PC-9 (cell line): Measurements from ENCODE around the gene ZMYND10. TPM values are rescaled to one million over a fixed set of nuclear protein-coding genes. Genes with fewer than 3 reads are reported as not detected.
A peak's percentile ranks its signal among the peaks of the same experiment; 100 is the strongest.

Experiments
- BruUV-seq: library from RNA; stranded (reverse); fragments of 400-500 nt; replicated peaks from 2 replicates; lab custom pipeline; 2021; lab: Mats Ljungman, UMichigan
- CTCF ChIA-PET: fragments of 300-600 bp; sonication (Branson Sonifier 250); formaldehyde crosslinking; loops from one replicate; lab custom pipeline; 2022; ENCODE audit warnings: antibody characterized with exemption; lab: Charles Lee
- POLR2A ChIA-PET: fragments of 300-600 bp; sonication (Branson Sonifier 250); formaldehyde crosslinking; loops from one replicate; lab custom pipeline; 2022; ENCODE audit warnings: antibody characterized with exemption; ENCODE audit not compliant: unreplicated experiment; lab: Charles Lee
- DNase-seq, 2 experiments: peaks; one replicate each; pipeline versions ENCODE4 v3.0.0 to v3.0.0-alpha.2; 2015 to 2022; ENCODE audit warnings: mixed read lengths in 1 of 2
- H2AFZ ChIP-seq: fragments of 200-600 bp; sonication (generic); 2 replicates; pipeline ENCODE4 v1.8.1; 2017; ENCODE audit warnings: antibody characterized with exemption
- H3F3A ChIP-seq: fragments of 200-600 bp; sonication (generic); 2 replicates; pipeline ENCODE4 v1.8.1; 2017; ENCODE audit warnings: antibody characterized with exemption, mild to moderate bottlenecking, low read depth; ENCODE audit not compliant: insufficient read depth
- H3K27ac ChIP-seq: fragments of 200-600 bp; sonication (generic); 2 replicates; pipeline ENCODE4 v1.6.1; 2016; ENCODE audit warnings: mixed run types
- H3K27me3 ChIP-seq: fragments of 200-600 bp; sonication (generic); 2 replicates; pipeline ENCODE4 v1.6.1; 2016; ENCODE audit warnings: low read depth, mixed run types; ENCODE audit not compliant: insufficient read depth
- H3K36me3 ChIP-seq: fragments of 200-600 bp; sonication (generic); 2 replicates; pipeline ENCODE4 v1.6.1; 2016; ENCODE audit warnings: low read depth, mixed run types
- H3K4me1 ChIP-seq: fragments of 200-600 bp; sonication (generic); replicated peaks from 2 replicates; pipeline ENCODE4 v1.6.1; 2016; ENCODE audit warnings: mixed run types; ENCODE audit not compliant: insufficient read depth
- H3K4me2 ChIP-seq: fragments of 200-600 bp; sonication (generic); 2 replicates; pipeline ENCODE4 v1.6.1; 2017; ENCODE audit warnings: mixed run types
- H3K4me3 ChIP-seq: fragments of 200-600 bp; sonication (generic); 2 replicates; pipeline ENCODE4 v1.6.1; 2016; ENCODE audit warnings: mixed run types
- H3K79me2 ChIP-seq: fragments of 200-600 bp; sonication (generic); 2 replicates; pipeline ENCODE4 v1.6.1; 2017; ENCODE audit warnings: low read depth, mixed run types
- H3K9me2 ChIP-seq: fragments of 200-600 bp; sonication (generic); 2 replicates; pipeline ENCODE4 v1.8.1; 2017; ENCODE audit warnings: mild to moderate bottlenecking; ENCODE audit not compliant: insufficient read depth
- H3K9me3 ChIP-seq: fragments of 200-600 bp; sonication (generic); 2 replicates; pipeline ENCODE4 v1.8.1; 2016; ENCODE audit warnings: low read depth; ENCODE audit not compliant: insufficient read depth
- H4K20me1 ChIP-seq: fragments of 200-600 bp; sonication (generic); 2 replicates; pipeline ENCODE4 v1.8.1; 2017; ENCODE audit not compliant: insufficient read depth
- EZH2 ChIP-seq: fragments of 200-600 bp; sonication (generic); IDR thresholded peaks from 2 replicates; pipeline ENCODE4 v1.8.0; 2017; ENCODE audit warnings: antibody characterized with exemption, low read depth
- intact Hi-C: fragments of 100-400 bp; cut with micrococcal nuclease; formaldehyde crosslinking; loops from one replicate; pipeline ENCODE4 v1.10.0; 2022; ENCODE audit not compliant: unreplicated experiment
- total RNA-seq: library from RNA; stranded (reverse); gene quantifications from 2 replicates; pipeline ENCODE4 v1.2.3, GENCODE V29; 2021
- TF ChIP-seq, protein P1 (sequence below): fragments of 200-600 bp; sonication (generic); conservative IDR thresholded peaks from 2 replicates; pipeline ENCODE4 v1.6.1; 2017; ENCODE audit warnings: mixed run types, antibody characterized with exemption, mild to moderate bottlenecking, moderate library complexity

ZMYND10 gene
- total RNA-seq, 1 experiment from 2014 or later: 4.4 TPM

DNA sequence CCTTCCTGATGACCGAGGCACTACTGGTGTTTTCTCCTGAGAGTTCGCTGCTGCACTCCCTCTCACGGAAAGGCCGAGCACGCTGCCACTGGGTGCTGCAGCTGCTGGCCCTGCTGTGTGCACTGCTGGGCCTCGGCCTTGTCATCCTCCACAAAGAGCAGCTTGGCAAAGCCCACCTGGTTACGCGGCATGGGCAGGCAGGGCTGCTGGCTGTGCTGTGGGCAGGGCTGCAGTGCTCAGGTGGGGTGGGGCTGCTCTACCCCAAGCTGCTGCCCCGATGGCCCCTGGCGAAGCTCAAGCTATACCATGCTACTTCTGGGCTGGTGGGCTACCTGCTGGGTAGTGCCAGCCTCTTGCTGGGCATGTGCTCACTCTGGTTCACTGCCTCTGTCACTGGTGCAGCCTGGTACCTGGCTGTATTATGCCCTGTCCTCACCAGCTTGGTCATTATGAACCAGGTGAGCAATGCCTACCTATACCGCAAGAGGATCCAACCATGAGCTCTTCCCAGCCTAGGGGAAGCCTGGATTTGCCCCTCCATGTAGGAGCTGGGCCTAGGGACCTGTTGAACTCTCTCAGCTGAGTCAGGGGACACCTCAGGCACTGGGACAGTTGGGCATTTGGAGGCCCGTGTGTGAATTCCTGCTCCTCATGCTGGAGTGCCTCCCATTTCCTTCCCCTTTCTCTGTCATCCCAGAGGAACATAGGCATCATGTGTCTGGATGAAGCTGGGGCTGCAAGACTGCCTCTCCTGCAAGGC, 7.9 kb upstream of the ZMYND10 start:
- 0 out of 2 replicates have a peak, but pooled peaks cover 4% of the 10 kb centered on the region for H3K36me3 ChIP-seq
- H3K9me3 ChIP-seq: no peaks in the 10 kb centered on the region
- H3K27ac ChIP-seq: no peak overlapping the region
- H2AFZ ChIP-seq: no peak overlapping the region
- no peak overlapping the region for H3K4me2 ChIP-seq
- no peaks in the 10 kb centered on the region for H3K9me2 ChIP-seq
- H4K20me1 ChIP-seq: peaks cover 22% of the 10 kb centered on the region
- peaks cover 5% of the 10 kb centered on the region; the same call in 1 of the 2 replicates for H3F3A ChIP-seq
- no TSS peak for BruUV-seq
- peaks cover 43% of the 10 kb centered on the region for H3K4me1 ChIP-seq
- no peak for TF ChIP-seq EZH2
- TF ChIP-seq, protein P1, sequence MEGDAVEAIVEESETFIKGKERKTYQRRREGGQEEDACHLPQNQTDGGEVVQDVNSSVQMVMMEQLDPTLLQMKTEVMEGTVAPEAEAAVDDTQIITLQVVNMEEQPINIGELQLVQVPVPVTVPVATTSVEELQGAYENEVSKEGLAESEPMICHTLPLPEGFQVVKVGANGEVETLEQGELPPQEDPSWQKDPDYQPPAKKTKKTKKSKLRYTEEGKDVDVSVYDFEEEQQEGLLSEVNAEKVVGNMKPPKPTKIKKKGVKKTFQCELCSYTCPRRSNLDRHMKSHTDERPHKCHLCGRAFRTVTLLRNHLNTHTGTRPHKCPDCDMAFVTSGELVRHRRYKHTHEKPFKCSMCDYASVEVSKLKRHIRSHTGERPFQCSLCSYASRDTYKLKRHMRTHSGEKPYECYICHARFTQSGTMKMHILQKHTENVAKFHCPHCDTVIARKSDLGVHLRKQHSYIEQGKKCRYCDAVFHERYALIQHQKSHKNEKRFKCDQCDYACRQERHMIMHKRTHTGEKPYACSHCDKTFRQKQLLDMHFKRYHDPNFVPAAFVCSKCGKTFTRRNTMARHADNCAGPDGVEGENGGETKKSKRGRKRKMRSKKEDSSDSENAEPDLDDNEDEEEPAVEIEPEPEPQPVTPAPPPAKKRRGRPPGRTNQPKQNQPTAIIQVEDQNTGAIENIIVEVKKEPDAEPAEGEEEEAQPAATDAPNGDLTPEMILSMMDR: no peak
- H3K79me2 ChIP-seq: peaks cover 46% of the 10 kb centered on the region
- intact Hi-C loops: no loop called here
- H3K4me3 ChIP-seq: no peak overlapping the region
- CTCF ChIA-PET: interaction anchor here (1.4 kb wide), 1 partner anchor 17 kb away, joined by 6 read pairs; no protein-coding TSS in a partner anchor
- H3K27me3 ChIP-seq: no peaks in the 10 kb centered on the region
- POLR2A ChIA-PET: interaction anchor here (0.6 to 1.0 kb wide), 2 partner anchors 16 to 30 kb away, joined by 5 to 7 read pairs; no protein-coding TSS in a partner anchor
- DNase-seq: no peak

GRCh38 chr3:50352781-50353180, 7.2 kb upstream of the ZMYND10 start:
- no peak overlapping the region for H2AFZ ChIP-seq
- 0 out of 2 replicates have a peak, but pooled peaks cover under 1% of the 10 kb centered on the region for H3K36me3 ChIP-seq
- intact Hi-C loops: no loop called here
- POLR2A ChIA-PET: interaction anchor here (0.7 kb wide), 1 partner anchor 188 kb away, joined by 6 read pairs; no protein-coding TSS in a partner anchor
- peaks cover 37% of the 10 kb centered on the region for H3K4me1 ChIP-seq
- CTCF ChIA-PET: interaction anchor here (0.6 to 1.4 kb wide), 2 partner anchors 16 to 106 kb away, joined by 3 to 6 read pairs; no protein-coding TSS in a partner anchor
- no peak overlapping the region for H3K27ac ChIP-seq
- TF ChIP-seq EZH2: no peak
- TF ChIP-seq, protein P1: no peak
- peaks cover 22% of the 10 kb centered on the region for H4K20me1 ChIP-seq
- peak in 1 of 2 experiments; percentile 53 for DNase-seq
- BruUV-seq: no TSS peak
- no peaks in the 10 kb centered on the region for H3K9me2 ChIP-seq
- peaks cover 5% of the 10 kb centered on the region; the same call in 1 of the 2 replicates for H3F3A ChIP-seq
- no peak overlapping the region for H3K4me2 ChIP-seq
- H3K4me3 ChIP-seq: no peak overlapping the region
- H3K9me3 ChIP-seq: no peaks in the 10 kb centered on the region
- no peaks in the 10 kb centered on the region for H3K27me3 ChIP-seq
- H3K79me2 ChIP-seq: peaks cover 40% of the 10 kb centered on the region

DNA sequence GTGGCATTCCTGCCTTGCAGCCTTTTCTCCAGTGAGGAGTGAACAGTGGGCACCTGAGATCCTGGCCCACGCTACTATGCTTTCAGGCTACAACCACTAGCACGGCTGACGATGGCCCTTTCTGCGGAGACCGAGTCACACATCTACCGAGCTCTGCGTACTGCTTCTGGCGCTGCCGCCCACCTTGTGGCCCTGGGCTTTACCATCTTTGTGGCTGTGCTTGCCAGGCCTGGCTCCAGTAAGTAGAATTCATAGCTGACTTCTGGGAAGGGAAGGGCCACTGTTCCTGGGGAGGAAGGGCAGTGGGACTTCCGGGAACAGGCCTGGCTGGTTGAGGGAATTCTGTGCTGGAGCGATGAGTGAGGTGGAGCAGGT, 5.8 kb upstream of the ZMYND10 start:
- no peak for TF ChIP-seq EZH2
- TF ChIP-seq, protein P1: no peak
- no peak overlapping the region for H3K27ac ChIP-seq
- ChIA-PET POLR2A (interaction anchor here (0.6 to 0.7 kb wide), 3 partner anchors 14 to 100 kb away, joined by 3 to 6 read pairs (median 6); no protein-coding TSS in a partner anchor), CTCF (no interaction called here)
- peaks cover 9% of the 10 kb centered on the region; the same call in 1 of the 2 replicates for H3F3A ChIP-seq
- peaks cover 10% of the 10 kb centered on the region for H4K20me1 ChIP-seq
- intact Hi-C loops: loop anchor here (1.0 to 2.0 kb wide), 2 partner anchors 8 to 261 kb away; partner anchors contain the start of gene TMEM115
- peaks cover 22% of the 10 kb centered on the region for H3K4me1 ChIP-seq
- DNase-seq: no peak
- H3K27me3 ChIP-seq: no peaks in the 10 kb centered on the region
- peak overlapping the region; percentile 97 for H3K4me2 ChIP-seq
- H3K4me3 ChIP-seq: peak overlapping the region; percentile 79
- BruUV-seq: TSS peak; percentile 60
- peak overlapping the region; percentile 89 for H2AFZ ChIP-seq
- no peaks in the 10 kb centered on the region for H3K9me2 ChIP-seq
- no peaks in the 10 kb centered on the region for H3K9me3 ChIP-seq
- H3K36me3 ChIP-seq: no peaks in the 10 kb centered on the region
- H3K79me2 ChIP-seq: peaks cover 25% of the 10 kb centered on the region
